Measurements from ENCODE around the gene LYPLA2.
"Not testable (repeated sequence)": the region's sequence is repeated elsewhere in the genome, so short reads cannot be mapped to it uniquely, and the experiment has no call there.

Gene LYPLA2

GRCh38 chr1:23779826-23780371, 11.0 kb upstream of the LYPLA2 start:
- no peak for DNase-seq (ENCODE audit: low spot score)

GRCh38 chr1:23783141-23783540, 7.8 kb upstream of the LYPLA2 start:
- not testable (repeated sequence) for DNase-seq (ENCODE audit: low spot score)

GRCh38 chr1:23784846-23785245, 6.1 kb upstream of the LYPLA2 start:
- DNase-seq (ENCODE audit: low spot score) = no peak

GRCh38 chr1:23787701-23788100, 3.2 kb upstream of the LYPLA2 start:
- no peak for DNase-seq (ENCODE audit: low spot score)

GRCh38 chr1:23788695-23789094, 2.2 kb upstream of the LYPLA2 start:
- DNase-seq (ENCODE audit: low spot score) = no peak

GRCh38 chr1:23791516-23792047, 637 bp downstream of the LYPLA2 start:
- peak; percentile 57 for DNase-seq (ENCODE audit: low spot score)

GRCh38 chr1:23792151-23792945, 1.4 kb downstream of the LYPLA2 start:
- no peak for DNase-seq (ENCODE audit: low spot score)

GRCh38 chr1:23793018-23793781, 2.3 kb downstream of the LYPLA2 start:
- no peak for DNase-seq (ENCODE audit: low spot score)

- no peak for DNase-seq (ENCODE audit: low spot score)
Measured at GRCh38 chr1:23793861-23794731, 3.2 kb downstream of the LYPLA2 start.

GRCh38 chr1:23794732-23795182, 3.8 kb downstream of the LYPLA2 start:
- DNase-seq (ENCODE audit: low spot score) = not testable (repeated sequence)

- no peak for DNase-seq (ENCODE audit: low spot score)
Measured at GRCh38 chr1:23795676-23796465, 4.9 kb downstream of the LYPLA2 start.

- DNase-seq (ENCODE audit: low spot score) = no peak
Measured at GRCh38 chr1:23796466-23797271, 5.7 kb downstream of the LYPLA2 start.

GRCh38 chr1:23797478-23798448, 6.8 kb downstream of the LYPLA2 start:
- DNase-seq (ENCODE audit: low spot score) = no peak

- no peak for DNase-seq (ENCODE audit: low spot score)
Measured at GRCh38 chr1:23798662-23799142, 7.8 kb downstream of the LYPLA2 start.

GRCh38 chr1:23799255-23799569, 8.3 kb downstream of the LYPLA2 start:
- no peak for DNase-seq (ENCODE audit: low spot score)

- peak; percentile 48 for DNase-seq (ENCODE audit: low spot score)
Measured at GRCh38 chr1:23799570-23800399, 8.8 kb downstream of the LYPLA2 start.

- DNase-seq (ENCODE audit: low spot score) = peak; percentile 96
Measured at GRCh38 chr1:23800400-23801337, 9.7 kb downstream of the LYPLA2 start, which contains the start of gene GALE. Gene GALE (minus strand): TSS chr1:23800754. CDS start chr1:23799007, 1,747 bp downstream.

All from D341Med (cell line).